ENCODE data around the gene CIAO2B.
"Not testable (repeated sequence)": the region's sequence is repeated elsewhere in the genome, so short reads cannot be mapped to it uniquely, and the experiment has no call there.

Gene CIAO2B

GRCh38 chr16:66942981-66943380 lies 8.8 kb upstream of the CIAO2B start:
- no peak for FAIRE-seq
- DNase-seq (ENCODE audit: insufficient read length, low spot score), result no peak

- no peak for FAIRE-seq
- no peak for DNase-seq (ENCODE audit: insufficient read length, low spot score)
Measured at GRCh38 chr16:66940236-66940635, 6.0 kb upstream of the CIAO2B start.

GRCh38 chr16:66939366-66939765 lies 5.2 kb upstream of the CIAO2B start:
- FAIRE-seq (no peak), DNase-seq (ENCODE audit: insufficient read length, low spot score) (no peak)

- FAIRE-seq, result no peak
- no peak for DNase-seq (ENCODE audit: insufficient read length, low spot score)
Measured at GRCh38 chr16:66937725-66938337, 3.6 kb upstream of the CIAO2B start.

GRCh38 chr16:66936889-66937554 lies 2.8 kb upstream of the CIAO2B start:
- DNase-seq (ENCODE audit: insufficient read length, low spot score) (no peak), FAIRE-seq (no peak)

GRCh38 chr16:66936462-66936861 lies 2.3 kb upstream of the CIAO2B start:
- FAIRE-seq, result no peak

GRCh38 chr16:66935314-66936011 lies 1.3 kb upstream of the CIAO2B start, which contains the start of gene CES2:
TSS of gene CES2 (plus strand) at chr16:66935516. CDS start at chr16:66935636, 120 bp downstream.
- FAIRE-seq, result no peak
- DNase-seq (ENCODE audit: insufficient read length, low spot score), result no peak

More at GRCh38 chr16:66936462-66936861, 2.3 kb upstream of the CIAO2B start:
- DNase-seq (ENCODE audit: insufficient read length, low spot score), result no peak

GRCh38 chr16:66934839-66935313 lies 674 bp upstream of the CIAO2B start:
- not testable (repeated sequence) for DNase-seq (ENCODE audit: insufficient read length, low spot score); FAIRE-seq

GRCh38 chr16:66933776-66934137 lies 445 bp downstream of the CIAO2B start:
- FAIRE-seq, result peak; percentile 18

GRCh38 chr16:66932076-66932475 lies 2.1 kb downstream of the CIAO2B start:
- no peak for FAIRE-seq
- no peak for DNase-seq (ENCODE audit: insufficient read length, low spot score)

More at GRCh38 chr16:66933776-66934137, 445 bp downstream of the CIAO2B start:
- DNase-seq (ENCODE audit: insufficient read length, low spot score), result no peak

GRCh38 chr16:66931665-66932064 lies 2.5 kb downstream of the CIAO2B start:
- FAIRE-seq (no peak), DNase-seq (ENCODE audit: insufficient read length, low spot score) (no peak)

- FAIRE-seq (no peak), DNase-seq (ENCODE audit: insufficient read length, low spot score) (no peak)
Measured at GRCh38 chr16:66930189-66930588, 4.0 kb downstream of the CIAO2B start.

- DNase-seq (ENCODE audit: insufficient read length, low spot score) (no peak), FAIRE-seq (peak; percentile 11)
Measured at GRCh38 chr16:66928702-66929388, 5.4 kb downstream of the CIAO2B start.

- DNase-seq (ENCODE audit: insufficient read length, low spot score) (no peak), FAIRE-seq (no peak)
Measured at GRCh38 chr16:66927918-66928649, 6.1 kb downstream of the CIAO2B start.

- DNase-seq (ENCODE audit: insufficient read length, low spot score), result no peak
- peak; percentile 14 for FAIRE-seq
Measured at GRCh38 chr16:66926961-66927436, 7.2 kb downstream of the CIAO2B start.

- DNase-seq (ENCODE audit: insufficient read length, low spot score), result no peak
- no peak for FAIRE-seq
Measured at GRCh38 chr16:66926171-66926947, 7.8 kb downstream of the CIAO2B start.

- FAIRE-seq, result no peak
- no peak for DNase-seq (ENCODE audit: insufficient read length, low spot score)
Measured at GRCh38 chr16:66925322-66925840, 8.8 kb downstream of the CIAO2B start, which contains the start of gene RRAD. TSS of gene RRAD (minus strand) at chr16:66925535. CDS start at chr16:66925179, 356 bp downstream.

- peak; percentile 65 for DNase-seq (ENCODE audit: insufficient read length, low spot score)
- FAIRE-seq, result peak; percentile 35
Measured at GRCh38 chr16:66924527-66925321, 9.5 kb downstream of the CIAO2B start.
